Measurements from ENCODE around the gene LTBP3. TPM values are rescaled to one million over a fixed set of nuclear protein-coding genes. Genes with fewer than 3 reads are reported as not detected.
A peak's percentile ranks its signal among the peaks of the same experiment; 100 is the strongest.
"Not testable (repeated sequence)": the region's sequence is repeated elsewhere in the genome, so short reads cannot be mapped to it uniquely, and the experiment has no call there.

The LTBP3 gene
- total and polyA plus RNA-seq, 9 of the 15 experiments (the other 6 are each of a cell fraction or from before 2014, with no cell fraction given), result 0.06 to 20.5 (median 4.8) TPM

DNA sequence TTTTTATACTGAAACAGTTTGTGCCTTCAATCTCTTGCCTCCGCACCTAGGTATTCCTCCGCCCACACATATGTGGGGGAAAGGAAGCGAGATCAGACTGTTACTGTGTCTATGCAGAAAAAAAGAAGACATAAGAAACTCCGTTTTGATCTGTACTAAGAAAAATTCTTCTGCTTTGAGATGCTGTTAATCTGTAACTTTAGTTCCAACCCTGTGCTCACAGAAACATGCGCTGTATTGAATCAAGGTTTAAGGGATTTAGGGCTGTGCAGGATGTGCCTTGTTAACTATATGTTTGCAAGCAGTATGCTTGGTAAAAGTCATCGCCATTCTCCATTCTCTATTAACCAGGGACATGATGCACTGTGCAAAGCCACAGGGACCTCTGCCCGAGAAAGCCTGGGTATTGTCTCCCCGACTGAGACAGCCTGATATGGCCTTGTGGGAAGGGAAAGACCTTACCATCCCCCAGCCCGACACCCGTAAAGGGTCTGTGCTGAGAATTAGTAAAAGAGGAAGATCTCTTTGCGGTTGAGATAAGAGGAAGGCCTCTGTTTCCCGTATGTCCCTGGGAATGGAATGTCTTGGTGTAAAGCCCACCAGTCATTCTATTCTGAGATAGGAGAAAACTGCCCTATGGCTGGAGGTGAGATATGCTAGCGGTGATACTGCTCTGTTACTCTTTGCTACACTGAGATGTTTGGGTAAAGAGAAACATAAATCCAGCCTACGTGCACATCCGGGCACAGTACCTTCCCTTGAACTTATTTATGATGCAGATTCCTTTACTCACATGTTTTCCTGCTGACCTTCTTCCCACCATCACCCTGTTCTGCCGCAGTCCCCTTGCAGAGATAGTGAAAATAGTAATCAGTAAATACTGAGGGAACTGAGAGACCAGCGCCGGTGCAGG lies 35.2 kb downstream of the LTBP3 start (continued):
- TF ChIP-seq NR4A1 (CRISPR knock-in tag; IDR thresholded peaks at IDR 0.05); JUND (IDR thresholded peaks at IDR 0.05; ENCODE audit: borderline replicate concordance, low read depth, low read length); ATF1 (CRISPR knock-in tag; IDR thresholded peaks at IDR 0.05); TEAD4 (CRISPR knock-in tag; IDR thresholded peaks at IDR 0.05; ENCODE audit: borderline replicate concordance); ETV6 (IDR thresholded peaks at IDR 0.05; ENCODE audit: borderline replicate concordance in 1 of 2, low read depth in 2 of 2, low read length in 1 of 2): not testable (repeated sequence)
- 0 out of 2 replicates have a peak, but pooled peaks have one; percentile 26 for TF ChIP-seq NR4A1 (tag; IDR thresholded peaks at IDR 0.05)
- peak; percentile 35; the same call in 1 of the 3 replicates for TF ChIP-seq JUND (tag; IDR thresholded peaks at IDR 0.05; ENCODE audit: borderline replicate concordance, low read depth, low read length)
- peak; percentile 22; the same call in 1 of the 2 replicates for TF ChIP-seq CXXC5 (CRISPR knock-in tag; IDR thresholded peaks at IDR 0.05)
- 0 out of 2 replicates have a peak, but pooled peaks have one; percentile 31 for TF ChIP-seq FOXK1 (CRISPR knock-in tag; IDR thresholded peaks at IDR 0.05; ENCODE audit: borderline replicate concordance)
- peak; percentile 56; the same call in 1 of the 2 replicates for TF ChIP-seq SP1 (CRISPR knock-in tag; IDR thresholded peaks at IDR 0.05)
- TF ChIP-seq ESRRA (IDR thresholded peaks at IDR 0.05; ENCODE audit: borderline replicate concordance, low read depth), result peak; percentile 66; the same call in 1 of the 2 replicates
- TF ChIP-seq, protein P1, sequence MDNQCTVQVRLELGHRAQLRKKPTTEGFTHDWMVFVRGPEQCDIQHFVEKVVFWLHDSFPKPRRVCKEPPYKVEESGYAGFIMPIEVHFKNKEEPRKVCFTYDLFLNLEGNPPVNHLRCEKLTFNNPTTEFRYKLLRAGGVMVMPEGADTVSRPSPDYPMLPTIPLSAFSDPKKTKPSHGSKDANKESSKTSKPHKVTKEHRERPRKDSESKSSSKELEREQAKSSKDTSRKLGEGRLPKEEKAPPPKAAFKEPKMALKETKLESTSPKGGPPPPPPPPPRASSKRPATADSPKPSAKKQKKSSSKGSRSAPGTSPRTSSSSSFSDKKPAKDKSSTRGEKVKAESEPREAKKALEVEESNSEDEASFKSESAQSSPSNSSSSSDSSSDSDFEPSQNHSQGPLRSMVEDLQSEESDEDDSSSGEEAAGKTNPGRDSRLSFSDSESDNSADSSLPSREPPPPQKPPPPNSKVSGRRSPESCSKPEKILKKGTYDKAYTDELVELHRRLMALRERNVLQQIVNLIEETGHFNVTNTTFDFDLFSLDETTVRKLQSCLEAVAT (IDR thresholded peaks at IDR 0.05), result peak in 1 of 2 experiments; percentile 52; a peak in 1 of 4 replicates
- 0 out of 2 replicates have a peak, but pooled peaks have one; percentile 16 for TF ChIP-seq L3MBTL2 (IDR thresholded peaks at IDR 0.05)
- TF ChIP-seq GATAD2A (IDR thresholded peaks at IDR 0.05), result peak; percentile 22; the same call in 1 of the 2 replicates
- peak; percentile 35; the same call in 1 of the 2 replicates for TF ChIP-seq ATF1 (tag; IDR thresholded peaks at IDR 0.05)
- peak; percentile 22; the same call in 1 of the 2 replicates for TF ChIP-seq NCOR1 (IDR thresholded peaks at IDR 0.05)
- peak; percentile 51 for TF ChIP-seq CBFA2T3 (IDR thresholded peaks at IDR 0.05)
- TF ChIP-seq SMARCA4 (IDR thresholded peaks at IDR 0.05), result peak; percentile 51; the same call in 1 of the 2 replicates
- peak in 1 of 2 experiments; percentile 44; a peak in 1 of 4 replicates for TF ChIP-seq SRF (CRISPR knock-in tag; IDR thresholded peaks at IDR 0.05)
- 0 out of 2 replicates have a peak, but pooled peaks have one; percentile 12 for TF ChIP-seq ELF4 (CRISPR knock-in tag; IDR thresholded peaks at IDR 0.05)
- TF ChIP-seq LEF1 (IDR thresholded peaks at IDR 0.05), result peak; percentile 16; the same call in 1 of the 2 replicates
- TF ChIP-seq TEAD4 (IDR thresholded peaks at IDR 0.05; ENCODE audit: low read length), result peak; percentile 44; the same call in 1 of the 2 replicates
- TF ChIP-seq ETV6 (CRISPR knock-in tag; IDR thresholded peaks at IDR 0.05; ENCODE audit: borderline replicate concordance), result 0 out of 2 replicates have a peak, but pooled peaks have one; percentile 21
- peak; percentile 84 for TF ChIP-seq EGR1 (conservative IDR thresholded peaks at IDR 0.05)
- TF ChIP-seq SPI1 (IDR thresholded peaks at IDR 0.05; ENCODE audit: borderline replicate concordance, low read depth, low read length), result peak; percentile 73; the same call in 1 of the 2 replicates
- 0 out of 2 replicates have a peak, but pooled peaks have one; percentile 9 for TF ChIP-seq NFE2 (IDR thresholded peaks at IDR 0.05; ENCODE audit: low read depth)
- peak; percentile 65; the same call in 1 of the 2 replicates for TF ChIP-seq SMARCE1 (IDR thresholded peaks at IDR 0.05)
- TF ChIP-seq SOX6 (IDR thresholded peaks at IDR 0.05), result peak; percentile 51; the same call in 1 of the 2 replicates
